IPS-20b (cell line): ENCODE measurements around the gene MUC5B.
"Not testable (repeated sequence)": the region's sequence is repeated elsewhere in the genome, so short reads cannot be mapped to it uniquely, and the experiment has no call there.

ENCODE experiments used
- H3K27ac ChIP-seq: one replicate; pipeline ENCODE4 v1.5.1; 2013; ENCODE audit warnings: low read length
- H3K27me3 ChIP-seq: 2 replicates; pipeline ENCODE4 v1.6.1; 2013; ENCODE audit warnings: mild to moderate bottlenecking, low read length, inconsistent platforms; ENCODE audit not compliant: insufficient read depth
- H3K36me3 ChIP-seq: 2 replicates; pipeline ENCODE4 v1.6.1; 2013; ENCODE audit warnings: low read depth, mild to moderate bottlenecking, inconsistent platforms, low read length, moderate library complexity; ENCODE audit not compliant: insufficient read depth
- H3K4me1 ChIP-seq: 2 replicates; pipeline ENCODE4 v1.6.1; 2013; ENCODE audit warnings: mild to moderate bottlenecking, control low read depth, inconsistent platforms, low read length, moderate library complexity; ENCODE audit not compliant: insufficient read depth
- H3K4me3 ChIP-seq: 2 replicates; pipeline ENCODE4 v1.5.1; 2013; ENCODE audit warnings: mild to moderate bottlenecking, low read length, inconsistent platforms
- H3K9ac ChIP-seq: 2 replicates; pipeline ENCODE4 v1.6.1; 2013; ENCODE audit warnings: low read depth, mild to moderate bottlenecking, inconsistent platforms, low read length, moderate library complexity
- H3K9me3 ChIP-seq: 2 replicates; pipeline ENCODE4 v1.6.1; 2013; ENCODE audit warnings: mild to moderate bottlenecking, low read depth, low read length, inconsistent platforms; ENCODE audit not compliant: insufficient read depth

The MUC5B gene

DNA sequence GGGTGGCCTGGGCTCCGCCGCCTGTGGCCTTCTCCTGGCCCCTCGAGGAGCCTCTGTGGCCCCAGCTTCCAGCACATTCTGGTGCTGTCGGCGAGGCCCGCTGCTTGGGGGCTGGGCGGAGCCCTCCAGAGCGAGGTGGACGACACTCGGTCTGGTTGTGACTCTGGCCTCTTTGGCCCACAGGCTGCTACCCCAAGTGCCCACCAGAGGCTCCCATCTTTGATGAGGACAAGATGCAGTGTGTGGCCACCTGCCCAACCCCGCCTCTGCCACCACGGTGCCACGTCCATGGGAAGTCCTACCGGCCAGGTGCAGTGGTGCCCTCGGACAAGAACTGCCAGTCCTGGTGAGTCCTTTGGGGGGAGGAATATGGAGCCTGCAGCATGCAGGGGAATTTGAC is 42.7 kb upstream of the MUC5B start:
- H3K27me3 ChIP-seq, result no peaks in the 10 kb centered on the region
- H3K4me1 ChIP-seq, result no peaks in the 10 kb centered on the region
- peaks cover 3% of the 10 kb centered on the region; the same call in 1 of the 2 replicates for H3K9me3 ChIP-seq
- no peak overlapping the region for H3K4me3 ChIP-seq
- H3K27ac ChIP-seq, result no peak overlapping the region
- no peak overlapping the region for H3K9ac ChIP-seq
- H3K36me3 ChIP-seq, result no peaks in the 10 kb centered on the region

DNA sequence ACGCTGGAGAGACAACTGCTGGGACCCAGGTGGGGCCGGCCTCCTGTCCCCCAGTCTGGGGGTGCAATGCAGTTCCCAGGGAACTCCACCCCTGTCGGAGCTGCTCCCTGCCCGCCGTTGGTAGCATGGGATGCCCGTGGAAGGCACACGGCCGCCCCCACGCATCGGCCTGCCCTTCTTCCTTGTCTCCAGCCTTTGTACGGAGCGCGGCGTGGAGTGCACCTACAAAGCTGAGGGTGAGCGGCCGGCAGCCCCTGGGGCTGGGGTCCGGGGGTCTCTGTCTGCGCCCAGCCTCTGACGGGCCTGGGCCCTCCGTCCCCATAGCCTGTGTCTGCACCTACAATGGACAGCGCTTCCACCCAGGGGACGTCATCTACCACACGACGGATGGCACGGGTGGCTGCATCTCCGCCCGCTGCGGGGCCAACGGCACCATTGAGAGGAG is 41.9 kb upstream of the MUC5B start:
- Histone ChIP-seq H3K4me3 (no peak overlapping the region), H3K27me3 (no peaks in the 10 kb centered on the region), H3K36me3 (no peaks in the 10 kb centered on the region), H3K4me1 (no peaks in the 10 kb centered on the region), H3K9me3 (peaks cover 5% of the 10 kb centered on the region; the same call in 1 of the 2 replicates), H3K27ac (no peak overlapping the region), H3K9ac (no peak overlapping the region)

DNA sequence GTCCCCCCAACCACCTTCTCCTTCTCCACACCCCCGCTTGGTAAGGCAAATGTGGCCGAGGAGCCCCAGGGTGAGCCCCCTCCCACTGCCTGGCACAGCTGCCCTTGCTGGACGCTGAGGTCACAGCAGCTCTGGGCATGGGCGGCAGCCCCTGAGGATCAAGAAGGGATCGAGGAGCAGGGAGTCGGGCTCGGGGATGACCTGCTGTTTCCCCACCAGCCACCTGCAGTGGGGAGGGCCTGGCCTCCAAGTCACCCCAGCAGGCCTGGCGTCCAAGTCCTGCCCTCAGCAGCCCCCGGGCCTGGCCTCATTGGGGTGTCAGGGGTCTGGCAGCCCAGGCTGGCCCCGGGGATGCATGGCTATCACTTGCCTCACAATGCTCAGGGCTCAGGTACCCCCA is 41.4 kb upstream of the MUC5B start:
- no peak overlapping the region for H3K9ac ChIP-seq
- H3K27me3 ChIP-seq, result no peaks in the 10 kb centered on the region
- H3K36me3 ChIP-seq, result no peaks in the 10 kb centered on the region
- peaks cover 9% of the 10 kb centered on the region for H3K9me3 ChIP-seq
- H3K27ac ChIP-seq, result no peak overlapping the region
- H3K4me1 ChIP-seq, result no peaks in the 10 kb centered on the region
- H3K4me3 ChIP-seq, result no peak overlapping the region

DNA sequence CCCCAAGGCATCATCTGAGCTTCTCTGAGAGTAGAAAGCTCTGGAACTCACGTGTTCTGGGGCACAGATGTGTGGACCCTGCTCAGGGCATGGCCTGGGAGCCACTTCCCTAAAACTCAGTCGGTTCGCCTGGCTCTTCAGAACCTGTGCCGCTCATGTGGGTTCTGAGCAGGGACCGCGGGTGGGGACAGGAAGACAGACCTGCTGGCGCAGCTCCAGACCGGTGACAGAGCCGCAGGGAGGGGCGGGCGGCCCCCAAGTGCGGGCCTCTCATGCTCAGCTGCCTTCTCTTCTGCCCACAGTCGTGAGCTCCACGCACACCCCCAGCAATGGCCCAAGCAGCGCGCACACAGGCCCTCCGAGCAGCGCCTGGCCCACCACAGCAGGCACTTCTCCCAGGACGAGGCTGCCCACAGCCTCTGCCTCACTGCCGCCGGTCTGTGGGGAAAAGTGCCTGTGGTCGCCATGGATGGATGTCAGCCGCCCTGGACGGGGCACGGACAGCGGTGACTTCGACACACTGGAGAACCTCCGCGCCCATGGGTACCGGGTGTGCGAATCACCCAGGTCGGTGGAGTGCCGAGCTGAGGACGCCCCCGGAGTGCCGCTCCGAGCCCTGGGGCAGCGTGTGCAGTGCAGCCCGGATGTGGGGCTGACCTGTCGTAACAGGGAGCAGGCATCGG is 40.9 kb upstream of the MUC5B start:
- Histone ChIP-seq H3K4me1 (no peaks in the 10 kb centered on the region), H3K27ac (no peak overlapping the region), H3K4me3 (no peak overlapping the region), H3K9me3 (peaks cover 9% of the 10 kb centered on the region), H3K36me3 (no peaks in the 10 kb centered on the region), H3K9ac (no peak overlapping the region), H3K27me3 (no peaks in the 10 kb centered on the region)

DNA sequence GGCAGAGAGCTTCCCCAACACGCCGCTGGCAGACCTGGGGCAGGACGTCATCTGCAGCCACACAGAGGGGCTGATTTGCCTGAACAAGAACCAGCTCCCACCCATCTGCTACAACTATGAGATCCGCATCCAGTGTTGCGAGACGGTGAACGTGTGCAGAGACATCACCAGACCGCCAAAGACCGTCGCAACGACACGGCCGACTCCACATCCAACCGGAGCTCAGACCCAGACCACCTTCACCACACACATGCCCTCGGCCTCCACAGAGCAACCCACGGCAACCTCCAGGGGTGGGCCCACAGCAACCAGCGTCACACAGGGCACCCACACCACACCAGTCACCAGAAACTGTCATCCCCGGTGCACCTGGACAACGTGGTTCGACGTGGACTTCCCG is 38.7 kb upstream of the MUC5B start:
- H3K27me3 ChIP-seq, H3K4me1 ChIP-seq, H3K9ac ChIP-seq, H3K4me3 ChIP-seq, H3K36me3 ChIP-seq, H3K9me3 ChIP-seq, H3K27ac ChIP-seq: not testable (repeated sequence)

DNA sequence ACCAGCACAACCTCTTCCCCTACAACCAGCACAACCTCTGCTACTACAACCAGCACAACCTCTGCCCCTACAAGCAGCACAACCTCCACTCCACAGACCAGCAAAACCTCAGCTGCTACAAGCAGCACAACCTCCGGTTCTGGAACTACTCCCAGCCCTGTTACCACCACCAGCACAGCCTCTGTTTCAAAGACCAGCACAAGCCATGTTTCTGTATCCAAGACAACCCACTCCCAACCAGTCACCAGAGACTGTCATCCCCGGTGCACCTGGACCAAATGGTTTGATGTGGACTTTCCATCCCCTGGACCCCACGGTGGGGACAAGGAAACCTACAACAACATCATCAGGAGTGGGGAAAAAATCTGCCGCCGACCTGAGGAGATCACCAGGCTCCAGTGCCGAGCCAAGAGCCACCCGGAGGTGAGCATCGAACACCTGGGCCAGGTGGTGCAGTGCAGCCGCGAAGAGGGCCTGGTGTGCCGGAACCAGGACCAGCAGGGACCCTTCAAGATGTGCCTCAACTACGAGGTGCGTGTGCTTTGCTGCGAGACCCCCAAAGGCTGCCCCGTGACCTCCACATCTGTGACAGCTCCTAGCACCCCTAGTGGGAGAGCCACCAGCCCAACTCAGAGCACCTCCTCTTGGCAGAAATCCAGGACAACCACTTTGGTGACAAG is 34.3 kb upstream of the MUC5B start:
- H3K9ac ChIP-seq, H3K4me1 ChIP-seq, H3K27me3 ChIP-seq, H3K4me3 ChIP-seq, H3K36me3 ChIP-seq, H3K27ac ChIP-seq: not testable (repeated sequence)
- H3K9me3 ChIP-seq, result peaks cover 16% of the 10 kb centered on the region

DNA sequence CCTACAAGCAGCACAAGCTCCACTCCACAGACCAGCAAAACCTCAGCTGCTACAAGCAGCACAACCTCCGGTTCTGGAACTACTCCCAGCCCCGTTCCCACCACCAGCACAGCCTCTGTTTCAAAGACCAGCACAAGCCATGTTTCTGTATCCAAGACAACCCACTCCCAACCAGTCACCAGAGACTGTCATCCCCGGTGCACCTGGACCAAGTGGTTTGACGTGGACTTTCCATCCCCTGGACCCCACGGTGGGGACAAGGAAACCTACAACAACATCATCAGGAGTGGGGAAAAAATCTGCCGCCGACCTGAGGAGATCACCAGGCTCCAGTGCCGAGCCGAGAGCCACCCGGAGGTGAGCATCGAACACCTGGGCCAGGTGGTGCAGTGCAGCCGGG is 33.0 kb upstream of the MUC5B start:
- peaks cover 16% of the 10 kb centered on the region for H3K9me3 ChIP-seq
- H3K36me3 ChIP-seq, H3K27ac ChIP-seq, H3K9ac ChIP-seq, H3K4me3 ChIP-seq, H3K27me3 ChIP-seq, H3K4me1 ChIP-seq: not testable (repeated sequence)

DNA sequence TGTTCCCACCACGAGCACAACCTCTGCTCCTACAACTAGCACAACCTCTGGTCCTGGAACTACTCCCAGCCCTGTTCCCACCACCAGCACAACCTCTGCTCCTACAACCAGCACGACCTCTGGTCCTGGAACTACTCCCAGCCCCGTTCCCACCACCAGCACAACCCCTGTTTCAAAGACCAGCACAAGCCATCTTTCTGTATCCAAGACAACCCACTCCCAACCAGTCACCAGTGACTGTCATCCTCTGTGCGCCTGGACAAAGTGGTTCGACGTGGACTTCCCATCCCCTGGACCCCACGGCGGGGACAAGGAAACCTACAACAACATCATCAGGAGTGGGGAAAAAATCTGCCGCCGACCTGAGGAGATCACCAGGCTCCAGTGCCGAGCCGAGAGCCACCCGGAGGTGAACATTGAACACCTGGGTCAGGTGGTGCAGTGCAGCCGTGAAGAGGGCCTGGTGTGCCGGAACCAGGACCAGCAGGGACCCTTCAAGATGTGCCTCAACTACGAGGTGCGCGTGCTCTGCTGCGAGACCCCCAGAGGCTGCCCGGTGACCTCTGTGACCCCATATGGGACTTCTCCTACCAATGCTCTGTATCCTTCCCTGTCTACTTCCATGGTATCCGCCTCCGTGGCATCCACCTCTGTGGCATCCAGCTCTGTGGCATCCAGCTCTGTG is 30.9 kb upstream of the MUC5B start:
- H3K9me3 ChIP-seq, H3K4me1 ChIP-seq, H3K27me3 ChIP-seq, H3K9ac ChIP-seq, H3K36me3 ChIP-seq, H3K4me3 ChIP-seq, H3K27ac ChIP-seq: not testable (repeated sequence)

DNA sequence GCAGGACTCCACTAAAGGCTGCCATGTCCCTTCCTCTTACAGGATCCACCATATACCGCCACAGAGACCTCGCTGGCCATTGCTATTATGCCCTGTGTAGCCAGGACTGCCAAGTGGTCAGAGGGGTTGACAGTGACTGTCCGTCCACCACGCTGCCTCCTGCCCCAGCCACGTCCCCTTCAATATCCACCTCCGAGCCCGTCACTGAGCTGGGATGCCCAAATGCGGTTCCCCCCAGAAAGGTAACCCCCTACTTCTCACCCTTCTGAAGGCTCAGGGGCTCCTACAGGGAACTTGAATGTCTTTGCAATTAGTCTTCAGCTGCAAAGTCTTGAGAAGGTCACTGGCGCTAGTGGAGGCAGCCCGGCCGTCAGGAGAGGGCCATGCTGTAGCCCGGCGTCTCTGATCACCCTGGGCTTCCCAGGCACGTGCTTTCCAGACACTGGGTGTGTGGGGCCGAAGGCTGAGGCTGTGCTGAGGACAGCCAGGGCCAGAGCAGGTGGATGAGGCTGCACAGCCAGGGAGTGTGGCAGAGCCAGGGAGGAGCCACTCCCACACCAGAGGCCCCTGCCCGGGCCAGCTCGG is 30.0 kb upstream of the MUC5B start:
- no peak overlapping the region for H3K4me3 ChIP-seq
- H3K27me3 ChIP-seq, result no peaks in the 10 kb centered on the region; the same call in 1 of the 2 replicates
- H3K4me1 ChIP-seq, result no peaks in the 10 kb centered on the region
- H3K9ac ChIP-seq, result no peak overlapping the region
- no peaks in the 10 kb centered on the region for H3K36me3 ChIP-seq
- no peak overlapping the region for H3K27ac ChIP-seq
- peaks cover 7% of the 10 kb centered on the region; the same call in 1 of the 2 replicates for H3K9me3 ChIP-seq

DNA sequence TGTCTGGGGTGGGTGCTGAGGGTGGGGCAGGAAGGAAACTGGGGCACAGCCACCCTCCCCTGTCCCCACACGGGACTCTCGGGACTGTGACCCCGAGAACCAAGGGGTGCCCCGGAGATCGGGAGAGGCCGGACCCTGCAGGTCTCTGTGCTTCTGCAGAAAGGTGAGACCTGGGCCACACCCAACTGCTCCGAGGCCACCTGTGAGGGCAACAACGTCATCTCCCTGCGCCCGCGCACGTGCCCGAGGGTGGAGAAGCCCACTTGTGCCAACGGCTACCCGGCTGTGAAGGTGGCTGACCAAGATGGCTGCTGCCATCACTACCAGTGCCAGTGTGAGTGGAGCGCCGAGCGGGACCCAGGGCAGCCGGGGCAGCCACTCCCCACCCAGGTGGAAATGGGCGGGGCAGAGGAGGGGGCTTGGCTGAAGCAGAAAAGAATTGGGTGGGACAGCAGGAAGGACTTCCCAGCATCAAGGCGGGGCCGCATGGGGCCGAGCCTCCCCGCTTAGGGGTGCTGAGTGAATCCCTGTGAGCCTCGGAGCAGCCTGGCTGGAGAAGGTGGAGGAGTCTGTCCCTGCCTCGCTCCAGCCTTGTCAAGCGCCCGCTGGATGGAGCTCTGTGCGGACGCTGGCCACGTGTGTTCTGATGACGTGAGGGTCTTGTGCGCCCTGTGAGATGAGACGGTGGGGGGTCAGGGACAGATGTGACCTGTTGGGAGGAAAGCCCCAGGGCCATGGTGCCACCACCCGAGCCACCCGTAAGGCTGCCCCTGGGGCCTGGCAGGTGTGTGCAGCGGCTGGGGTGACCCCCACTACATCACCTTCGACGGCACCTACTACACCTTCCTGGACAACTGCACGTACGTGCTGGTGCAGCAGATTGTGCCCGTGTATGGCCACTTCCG is 29.3 kb upstream of the MUC5B start:
- no peaks in the 10 kb centered on the region; the same call in 1 of the 2 replicates for H3K27me3 ChIP-seq
- no peaks in the 10 kb centered on the region for H3K36me3 ChIP-seq
- no peaks in the 10 kb centered on the region for H3K4me1 ChIP-seq
- no peak overlapping the region for H3K9ac ChIP-seq
- H3K27ac ChIP-seq, result no peak overlapping the region
- no peak overlapping the region for H3K4me3 ChIP-seq
- peaks cover 7% of the 10 kb centered on the region; the same call in 1 of the 2 replicates for H3K9me3 ChIP-seq
